Hepatocyte (in vitro differentiated cells): Measurements from ENCODE around the gene NEMP1.

Experiments
- EZH2 ChIP-seq: fragments of 200-600 bp; sonication (generic); IDR thresholded peaks from 2 replicates; pipeline ENCODE4 v1.6.1; 2016; ENCODE audit warnings: antibody characterized with exemption, mild to moderate bottlenecking, borderline replicate concordance
- TF ChIP-seq, protein P1 (sequence below): fragments of 200-600 bp; sonication (generic); IDR thresholded peaks from 2 replicates; pipeline ENCODE4 v1.5.1; 2016; ENCODE audit warnings: antibody characterized with exemption, mild to moderate bottlenecking; ENCODE audit not compliant: poor library complexity

DNA sequence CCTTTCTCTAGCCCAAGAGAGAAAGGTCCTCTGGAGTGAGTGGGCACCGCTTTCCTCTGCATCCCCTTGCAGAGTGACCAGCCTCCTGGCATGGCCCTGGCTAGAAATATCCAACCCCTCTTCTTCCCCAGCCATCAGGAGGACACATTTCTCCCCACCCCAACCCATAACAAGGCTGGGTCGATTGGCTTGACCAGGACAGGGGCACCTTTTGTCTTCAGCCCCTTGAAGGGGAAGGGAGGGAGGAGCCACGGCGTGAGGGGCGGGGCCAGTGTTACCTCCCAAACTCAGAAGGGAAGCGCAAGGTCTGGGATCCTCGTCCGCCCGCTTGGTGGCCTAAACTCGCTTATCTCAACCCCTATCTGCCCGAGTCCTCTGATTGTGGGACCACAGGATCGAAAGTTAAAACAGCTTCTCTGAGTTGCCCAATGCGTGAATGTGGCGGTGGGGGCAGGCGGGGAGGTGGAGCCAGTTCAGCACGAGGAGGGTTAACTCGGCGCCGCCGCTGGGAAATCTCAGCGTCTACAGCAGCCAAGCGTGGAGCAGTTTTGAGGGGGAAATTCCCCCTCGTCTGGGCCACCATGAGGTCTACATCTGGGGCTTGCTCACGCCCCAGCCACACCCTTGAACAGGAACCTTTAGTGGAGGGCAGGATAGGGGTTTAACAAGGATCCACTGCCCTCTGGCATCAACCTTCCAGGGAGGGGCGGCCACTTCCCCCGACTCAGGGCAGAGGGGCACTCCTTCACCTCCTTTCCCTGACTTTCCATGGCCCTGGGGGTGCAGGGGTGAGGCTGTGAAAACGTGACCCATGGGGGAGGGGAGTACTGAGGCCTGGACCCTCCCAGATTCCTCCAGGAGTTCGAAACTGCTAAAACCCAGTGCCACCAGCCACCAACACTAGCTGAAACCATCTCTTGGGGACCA lies 31.8 kb upstream of the NEMP1 start:
- no peak for TF ChIP-seq EZH2
- TF ChIP-seq, protein P1, sequence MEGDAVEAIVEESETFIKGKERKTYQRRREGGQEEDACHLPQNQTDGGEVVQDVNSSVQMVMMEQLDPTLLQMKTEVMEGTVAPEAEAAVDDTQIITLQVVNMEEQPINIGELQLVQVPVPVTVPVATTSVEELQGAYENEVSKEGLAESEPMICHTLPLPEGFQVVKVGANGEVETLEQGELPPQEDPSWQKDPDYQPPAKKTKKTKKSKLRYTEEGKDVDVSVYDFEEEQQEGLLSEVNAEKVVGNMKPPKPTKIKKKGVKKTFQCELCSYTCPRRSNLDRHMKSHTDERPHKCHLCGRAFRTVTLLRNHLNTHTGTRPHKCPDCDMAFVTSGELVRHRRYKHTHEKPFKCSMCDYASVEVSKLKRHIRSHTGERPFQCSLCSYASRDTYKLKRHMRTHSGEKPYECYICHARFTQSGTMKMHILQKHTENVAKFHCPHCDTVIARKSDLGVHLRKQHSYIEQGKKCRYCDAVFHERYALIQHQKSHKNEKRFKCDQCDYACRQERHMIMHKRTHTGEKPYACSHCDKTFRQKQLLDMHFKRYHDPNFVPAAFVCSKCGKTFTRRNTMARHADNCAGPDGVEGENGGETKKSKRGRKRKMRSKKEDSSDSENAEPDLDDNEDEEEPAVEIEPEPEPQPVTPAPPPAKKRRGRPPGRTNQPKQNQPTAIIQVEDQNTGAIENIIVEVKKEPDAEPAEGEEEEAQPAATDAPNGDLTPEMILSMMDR = peak; percentile 3
